Islet precursor cell (in vitro differentiated cells): ENCODE data around the gene XKRX.

Experiments used
- DNase-seq: peaks from one replicate; pipeline ENCODE4 v3.0.0-alpha.2; 2018

The XKRX gene

DNA sequence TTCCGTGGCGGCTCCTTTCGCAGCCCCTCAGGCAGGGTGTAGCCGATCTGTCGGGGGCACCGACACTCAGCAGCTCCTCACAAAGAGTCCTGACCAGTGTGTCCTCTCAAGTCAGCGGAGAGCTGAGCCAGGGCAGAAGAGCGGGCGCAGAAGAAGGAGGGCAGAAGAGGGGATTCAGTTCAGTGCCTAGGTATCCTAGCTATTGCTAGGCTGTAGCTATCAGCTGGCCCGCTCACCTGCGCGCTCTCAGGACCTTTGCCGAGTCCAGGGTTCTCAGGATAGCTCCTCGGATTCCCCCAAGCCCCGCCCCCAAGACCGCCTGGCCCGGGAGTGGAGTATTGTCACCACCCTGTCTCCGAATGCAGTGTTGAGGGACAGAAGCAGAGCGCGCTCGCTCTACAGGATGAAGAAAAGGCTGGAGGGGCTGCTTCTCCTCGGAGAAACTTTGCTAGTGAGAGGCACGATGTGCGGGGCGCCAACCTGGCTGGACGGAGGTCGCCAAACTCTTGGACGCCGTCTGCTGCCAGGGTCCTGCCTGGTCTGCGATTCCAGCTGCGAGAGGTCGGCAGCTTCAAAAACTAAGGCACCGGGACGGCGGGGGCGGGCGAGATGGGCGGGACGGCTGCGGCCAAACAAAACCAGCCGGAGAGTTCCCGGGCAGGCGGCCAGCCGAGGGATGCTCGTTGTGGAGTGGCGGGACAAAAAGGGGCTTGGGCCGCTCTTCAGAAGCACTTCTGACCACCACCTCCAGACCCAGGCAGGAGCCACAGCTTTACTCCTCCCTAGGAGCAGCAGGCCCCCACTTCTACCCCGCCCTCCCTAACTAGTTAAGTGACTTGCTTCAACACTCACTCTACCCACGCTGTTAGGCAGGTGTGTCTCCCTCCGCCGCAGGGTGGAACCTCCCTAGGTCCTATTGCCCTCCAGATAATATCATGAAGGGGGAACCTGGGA, at the start of gene XKRX:
Gene XKRX, minus strand, starts transcription at position 258 of the 954 bp plus-strand sequence. CDS start 613 bp downstream, outside the sequence.
- peak; percentile 86 for DNase-seq

DNA sequence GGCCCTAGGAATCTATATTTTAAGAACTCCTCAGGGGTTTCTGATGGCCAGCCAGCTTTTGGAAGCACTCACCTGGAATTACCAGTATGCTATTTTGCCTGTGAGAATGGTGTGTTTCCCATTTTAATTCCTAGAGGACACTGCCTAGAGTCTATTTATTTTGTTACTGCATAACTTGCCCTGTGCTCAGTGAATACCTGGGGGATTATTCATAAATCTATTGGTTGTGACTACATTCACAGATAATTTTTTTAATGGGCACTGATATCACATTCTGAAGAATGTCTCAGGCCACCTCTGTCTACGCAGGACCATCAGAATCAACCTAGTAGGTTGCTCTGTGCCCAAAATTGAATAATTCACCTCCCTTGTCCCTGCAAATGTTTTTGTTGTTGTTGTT, 47.5 kb upstream of the XKRX start:
- DNase-seq, result no peak

DNA sequence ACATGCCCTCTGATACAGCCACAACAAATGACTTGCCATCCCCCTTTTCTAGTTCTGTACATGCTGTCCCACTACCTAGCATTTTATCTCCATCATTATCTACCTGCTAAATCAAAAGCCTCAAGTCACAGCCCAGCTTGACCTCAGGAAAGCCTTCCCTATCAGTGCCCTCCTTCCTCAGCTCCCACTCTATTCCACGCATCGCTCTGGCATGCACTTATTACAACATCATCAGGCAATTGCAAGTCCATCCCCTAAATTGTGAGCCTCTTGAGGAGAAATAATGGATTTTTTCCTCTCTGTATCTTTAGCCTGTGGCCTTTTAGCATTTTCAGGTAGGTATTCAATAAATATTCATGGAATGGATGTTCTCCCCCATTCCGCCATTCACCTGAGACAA, 46.5 kb upstream of the XKRX start:
- DNase-seq, result no peak

DNA sequence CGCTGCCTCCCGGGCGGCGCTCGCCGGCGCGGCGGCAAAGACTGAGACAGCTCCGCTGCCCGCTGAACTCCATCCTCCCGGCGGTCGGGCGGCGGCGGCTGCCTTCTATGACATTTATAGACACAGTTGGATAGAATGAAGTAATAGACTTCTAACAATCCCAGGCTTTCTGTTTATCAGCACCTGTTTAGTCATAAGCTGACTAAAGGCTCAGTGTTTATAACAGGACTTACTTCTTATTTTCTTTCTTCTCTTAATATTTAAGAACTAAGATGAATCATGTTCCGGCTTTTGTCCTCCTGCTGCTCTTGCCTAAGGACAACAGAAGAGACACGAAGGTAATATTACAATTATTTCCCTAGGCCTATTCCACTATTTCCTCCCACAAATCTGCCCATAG, 44.7 kb upstream of the XKRX start:
- no peak for DNase-seq

DNA sequence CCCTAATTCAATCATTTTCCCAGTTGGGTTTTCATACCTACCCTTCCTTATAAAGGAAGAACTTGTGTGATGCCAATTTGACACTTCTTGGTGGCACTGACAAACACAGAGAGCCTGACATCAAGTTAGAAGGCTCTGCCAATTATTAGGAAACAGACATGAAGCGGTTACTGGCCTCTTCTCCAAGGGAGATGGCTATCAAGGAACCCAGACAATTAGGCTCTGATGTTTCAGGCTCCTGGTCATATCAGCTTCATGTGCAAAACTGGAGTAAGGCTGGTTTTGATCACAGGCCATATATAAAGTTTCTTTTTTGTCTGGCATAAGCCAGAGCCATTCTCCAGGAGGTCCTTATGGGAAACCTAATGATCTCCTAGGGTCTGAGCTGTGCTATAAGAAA, 41.2 kb upstream of the XKRX start:
- no peak for DNase-seq

DNA sequence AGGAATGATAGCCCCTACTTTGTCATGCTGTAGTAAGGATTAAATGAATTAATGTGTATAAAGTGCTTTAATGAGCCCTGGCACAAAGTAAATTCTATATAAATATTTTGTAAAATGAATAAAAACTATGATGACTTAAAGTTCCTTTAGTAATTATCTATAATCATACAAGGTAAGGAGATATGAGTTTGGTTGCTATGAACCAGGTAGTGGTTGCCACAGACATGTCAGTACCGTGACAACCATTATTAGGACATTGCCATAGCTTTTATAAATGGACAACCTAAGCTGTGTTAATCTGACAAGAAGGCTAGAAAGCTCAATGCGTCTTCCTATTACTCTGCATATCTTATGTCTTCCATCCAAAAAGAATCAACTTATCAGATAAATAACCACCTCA, 40.7 kb upstream of the XKRX start, which contains the start of gene ARL13A:
Gene ARL13A, plus strand, starts transcription at position 301 of the 400 bp plus-strand sequence. CDS start 3,982 bp downstream, outside the sequence.
- DNase-seq, result no peak

DNA sequence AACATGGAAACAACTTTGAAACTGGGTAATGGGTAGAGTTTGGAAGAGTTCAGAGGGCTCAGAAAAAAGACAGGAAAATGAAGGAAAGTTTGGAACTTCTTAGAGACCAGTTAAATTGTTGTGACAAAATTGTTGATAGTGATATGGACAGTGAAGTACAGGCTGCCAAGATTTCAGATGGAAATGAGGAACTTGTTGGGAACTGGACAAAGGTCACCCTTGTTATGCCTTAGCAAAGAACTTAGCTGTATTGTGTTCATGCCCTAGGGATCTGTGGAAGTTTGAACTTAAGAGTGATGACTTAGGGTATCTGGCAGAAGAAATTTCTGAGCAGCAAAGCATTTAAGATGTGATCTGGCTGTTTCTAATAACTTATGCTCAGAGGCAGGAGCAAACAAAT, 35.6 kb upstream of the XKRX start:
- no peak for DNase-seq

DNA sequence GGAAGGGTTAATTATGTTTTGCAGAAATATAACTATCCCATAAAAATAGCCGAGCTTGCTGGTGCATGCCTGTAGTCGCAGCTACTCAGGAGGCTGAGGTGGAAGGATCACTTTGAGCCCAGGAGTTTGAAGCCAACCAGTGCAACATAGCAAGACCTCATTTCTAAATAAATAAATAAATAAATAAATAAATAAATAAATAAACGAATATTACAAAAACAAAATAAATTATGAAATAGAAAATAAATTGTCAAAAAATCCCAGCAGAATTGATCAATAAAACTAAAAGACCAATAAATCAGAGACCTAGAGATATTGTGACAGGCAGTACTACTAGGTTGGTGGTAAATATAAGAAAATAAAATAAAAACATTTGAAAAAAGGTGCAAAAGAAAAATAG, 34.1 kb upstream of the XKRX start:
- DNase-seq, result no peak

DNA sequence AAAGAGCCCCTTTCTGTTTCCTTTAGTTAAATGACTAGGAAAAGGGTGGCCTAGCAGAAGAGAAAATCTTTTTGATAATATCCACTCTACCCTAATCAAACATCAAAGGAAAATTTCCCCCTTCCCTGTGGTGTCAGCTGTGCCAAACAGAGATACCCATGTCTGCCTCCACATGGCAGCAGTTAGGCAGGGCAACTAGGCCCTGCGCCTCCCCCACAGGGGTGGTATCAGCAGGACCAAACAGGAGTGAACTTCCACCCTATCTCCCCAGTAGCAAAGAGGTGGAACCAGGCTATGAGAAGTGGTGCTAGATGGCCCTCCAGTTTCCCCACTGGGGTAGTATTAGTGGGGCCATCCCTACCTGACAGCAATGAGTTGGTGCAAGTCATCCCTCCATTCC, 19.8 kb upstream of the XKRX start:
- no peak for DNase-seq

DNA sequence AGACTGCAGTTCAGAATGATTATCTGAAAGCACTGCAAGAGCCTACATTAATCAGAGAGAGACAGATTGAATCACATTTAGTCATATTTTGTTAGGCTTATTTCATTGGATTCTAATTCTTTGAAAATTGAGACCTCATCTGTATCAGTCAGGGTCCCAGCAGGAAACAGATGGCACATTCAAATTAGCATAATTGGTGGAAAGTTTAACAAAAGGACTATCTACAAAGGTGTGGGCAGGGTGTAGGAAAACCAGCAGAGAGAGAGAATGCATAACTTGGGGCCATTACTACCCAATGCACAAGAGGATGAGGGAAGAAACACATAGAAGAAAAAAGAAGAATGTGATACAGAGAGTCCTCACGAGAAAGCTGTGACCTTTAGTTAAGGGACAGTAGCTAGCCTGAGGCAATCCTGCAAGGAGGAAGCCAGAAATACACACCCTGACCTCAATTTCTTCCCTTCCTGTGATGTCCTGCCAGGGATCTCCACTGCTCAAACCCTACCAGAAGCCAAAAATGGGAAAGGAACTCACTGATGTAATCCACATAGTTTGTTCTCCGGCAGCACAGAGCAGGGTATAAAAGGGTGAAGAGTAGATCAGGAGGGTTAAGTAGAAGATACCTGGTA, 17.7 kb upstream of the XKRX start:
- no peak for DNase-seq

DNA sequence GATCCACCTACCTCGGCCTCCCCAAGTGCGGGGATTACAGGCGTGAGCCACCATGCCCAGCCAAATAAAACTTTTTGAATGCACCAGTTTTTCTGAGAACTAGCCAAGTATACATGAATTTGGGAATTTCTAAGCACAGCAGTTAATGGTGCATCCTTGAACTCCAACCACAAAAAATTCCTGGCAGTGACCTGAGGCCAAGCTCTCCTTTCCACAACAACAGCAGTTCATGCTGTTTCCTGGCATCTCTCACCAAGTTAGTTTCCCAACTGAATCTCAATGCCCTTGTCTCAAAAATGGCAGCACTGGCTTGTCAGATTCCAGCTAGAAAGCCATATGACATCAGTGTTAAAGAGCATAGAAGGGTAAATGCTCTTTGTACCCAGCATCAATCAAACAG, 15.9 kb upstream of the XKRX start:
- no peak for DNase-seq

DNA sequence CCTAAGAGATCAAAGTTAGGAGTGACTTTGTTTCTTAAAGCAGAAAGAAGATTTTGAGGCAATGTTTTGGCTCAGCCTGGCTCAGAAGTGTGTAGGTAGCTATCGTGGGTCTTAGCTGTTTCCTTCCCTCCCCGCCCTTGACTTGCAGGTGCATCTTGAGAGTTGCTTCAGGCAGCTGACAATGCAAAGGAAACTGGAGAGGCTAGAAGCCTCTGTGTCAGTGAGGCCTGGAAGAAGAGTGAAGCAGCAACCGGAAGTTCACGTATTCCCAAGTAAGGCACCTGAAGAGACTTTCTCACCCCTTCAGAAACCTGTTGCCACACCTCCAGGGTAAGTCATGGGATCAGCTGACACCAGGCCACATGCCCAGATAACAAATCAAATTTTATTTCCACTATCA, 10.6 kb upstream of the XKRX start:
- no peak for DNase-seq

DNA sequence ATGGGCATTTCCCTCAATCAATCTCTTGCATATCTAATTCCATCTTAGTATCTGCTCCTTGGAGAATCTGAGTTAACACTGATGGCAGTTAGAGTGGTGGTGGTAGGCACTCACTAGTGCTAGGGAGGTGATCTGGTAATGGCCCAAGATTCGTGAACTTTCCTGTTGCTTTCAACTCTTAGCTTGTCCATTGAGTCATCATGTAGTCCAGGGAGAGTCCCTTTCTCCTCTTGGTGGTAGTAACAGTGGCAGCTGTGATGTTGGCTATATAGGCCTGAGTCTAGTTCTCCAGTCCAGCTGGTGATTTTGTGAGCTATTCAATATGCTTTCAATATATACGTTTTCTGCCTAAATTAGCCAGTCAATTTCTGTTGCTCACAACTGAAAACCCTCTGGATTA, 7.0 kb upstream of the XKRX start:
- DNase-seq, result no peak

DNA sequence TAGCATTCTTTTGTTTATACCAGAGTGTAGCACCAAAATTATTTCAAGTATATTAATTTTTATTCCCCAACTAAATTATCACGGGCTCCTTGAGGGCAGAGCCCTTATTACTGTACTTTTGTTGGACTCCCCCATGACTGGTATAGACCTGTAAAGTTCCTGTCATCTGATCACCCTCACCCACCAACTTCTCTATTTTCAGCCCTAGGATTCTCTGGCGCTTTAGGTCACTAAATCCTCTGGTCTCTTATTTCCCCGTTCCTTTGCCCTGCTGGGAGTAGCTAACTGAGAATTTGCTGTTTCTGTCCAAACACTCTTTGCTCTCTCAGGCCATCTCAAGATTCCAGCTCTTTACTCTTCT, 3.2 kb upstream of the XKRX start:
- no peak for DNase-seq

DNA sequence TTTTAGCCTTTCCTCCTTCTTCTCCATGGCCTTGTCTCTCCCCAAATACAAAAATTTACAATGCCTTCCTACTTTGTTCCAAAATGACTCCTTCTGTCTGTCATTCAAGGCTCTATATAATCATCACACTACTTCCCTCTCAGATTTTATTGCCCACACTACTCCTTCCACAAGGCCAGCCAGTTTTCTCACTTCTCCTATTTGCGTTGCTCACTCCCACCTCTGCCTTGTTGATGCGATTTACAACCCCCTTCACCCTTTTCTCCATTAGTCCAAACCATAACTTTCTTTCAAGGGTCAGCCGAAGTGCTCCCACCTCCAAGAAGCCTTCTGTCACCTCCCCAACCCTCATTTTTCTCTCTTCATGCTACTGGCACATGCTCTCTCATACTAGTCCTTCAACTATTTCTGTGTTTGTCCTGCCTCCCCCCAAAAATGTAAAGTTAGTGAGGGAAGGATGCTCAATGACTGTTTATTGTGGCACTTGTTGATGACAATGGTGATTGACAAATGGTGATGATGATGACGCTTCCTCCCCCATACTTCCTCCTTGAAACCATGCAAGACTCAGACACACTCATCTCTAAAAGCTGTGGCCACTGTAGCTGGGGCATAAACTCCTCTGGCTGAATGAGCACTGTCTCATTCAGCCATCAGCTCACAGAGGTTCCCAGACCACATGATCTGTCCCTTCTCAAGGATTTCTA, 2.7 kb upstream of the XKRX start:
- DNase-seq, result no peak

DNA sequence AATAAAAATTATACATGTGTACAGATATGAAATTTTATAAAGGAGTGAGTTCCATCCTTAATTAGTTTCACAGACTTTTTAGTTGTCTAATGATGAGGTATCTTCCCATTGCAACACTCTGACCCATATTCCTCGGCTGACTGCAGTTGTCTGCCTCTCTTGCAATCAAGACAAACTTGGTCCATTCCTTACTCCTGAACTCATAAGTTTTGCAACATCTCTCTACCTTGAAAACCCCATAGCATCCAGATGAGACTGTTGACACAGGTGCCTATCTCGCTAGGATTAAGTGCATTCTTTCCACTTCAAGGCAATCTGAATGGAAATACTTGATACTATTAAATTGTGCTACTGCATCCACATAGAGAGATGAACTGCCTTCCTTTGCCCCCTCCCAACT, 2.3 kb downstream of the XKRX start:
- no peak for DNase-seq

DNA sequence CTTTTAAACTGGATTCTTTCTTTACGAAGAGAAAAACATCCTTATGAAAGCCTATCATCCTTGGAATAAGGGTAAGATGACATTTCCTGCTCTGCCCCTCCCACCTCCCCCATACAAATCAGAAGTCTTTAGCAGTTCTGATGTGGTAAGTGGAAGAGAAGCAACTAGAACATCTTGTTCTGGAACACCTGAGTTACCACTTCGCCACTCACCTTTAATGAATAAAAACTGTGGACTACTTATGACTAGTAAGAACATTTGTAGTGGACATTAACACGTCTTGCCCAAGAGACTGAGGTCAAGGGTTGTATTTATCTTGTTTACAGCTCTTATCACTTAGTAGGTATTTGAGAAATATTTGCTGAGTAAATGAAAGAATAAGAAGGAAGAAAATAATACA, 4.3 kb downstream of the XKRX start:
- DNase-seq, result no peak

DNA sequence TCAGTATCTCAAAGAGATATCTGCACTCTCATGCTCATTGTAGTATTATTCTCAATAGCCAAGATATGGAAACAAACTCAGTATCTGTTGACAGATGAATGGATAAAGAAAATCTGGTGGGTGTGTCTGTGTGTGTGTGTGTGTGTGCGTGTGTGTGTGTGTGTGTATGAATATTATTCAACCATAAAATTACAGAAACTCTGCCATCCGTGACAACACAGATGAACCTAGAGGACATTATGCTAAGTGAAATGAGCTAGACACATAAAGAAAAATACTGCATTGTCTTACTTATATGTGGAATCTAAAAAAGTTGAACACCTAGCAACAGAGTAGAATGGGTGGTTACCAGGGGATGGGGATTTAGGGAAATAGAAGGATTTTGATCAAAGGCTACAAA, 13.2 kb downstream of the XKRX start:
- DNase-seq, result no peak

DNA sequence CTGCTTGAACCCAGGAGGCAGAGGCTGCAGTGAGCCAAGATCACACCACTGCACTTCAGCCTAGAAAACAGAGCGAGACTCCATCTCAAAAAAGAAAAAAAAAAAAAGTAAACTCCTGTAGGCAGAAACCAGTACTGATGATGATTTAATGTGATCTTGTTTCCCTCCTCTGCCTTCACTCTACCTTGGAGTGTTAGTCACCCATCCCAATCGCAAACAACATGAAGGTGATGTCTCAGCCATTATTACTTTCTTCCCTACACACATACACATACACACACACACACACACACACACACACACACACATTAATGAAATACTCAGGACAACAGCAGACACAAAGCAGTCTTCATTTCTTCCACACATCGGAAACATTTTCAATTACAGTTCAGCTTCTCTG, 15.6 kb downstream of the XKRX start:
- no peak for DNase-seq

DNA sequence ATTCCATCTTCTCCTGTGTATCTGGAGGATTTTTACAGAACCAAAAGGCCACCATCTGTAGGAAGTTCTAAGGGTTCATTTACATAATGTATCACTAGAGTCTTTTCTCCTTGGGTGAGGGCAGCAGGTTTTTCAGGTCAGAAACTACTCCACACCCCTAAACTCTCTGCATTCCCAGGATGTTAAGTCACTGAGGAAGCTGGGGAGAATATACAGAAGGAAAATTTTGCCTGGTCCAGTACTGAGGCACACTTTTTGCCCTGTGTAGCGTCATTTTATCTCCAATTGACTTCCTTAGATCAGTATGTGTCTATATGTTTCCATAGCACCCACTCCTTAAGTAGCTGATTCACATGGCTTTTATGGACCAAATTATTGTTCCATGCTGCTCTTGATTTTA, 17.0 kb downstream of the XKRX start:
- peak; percentile 54 for DNase-seq

DNA sequence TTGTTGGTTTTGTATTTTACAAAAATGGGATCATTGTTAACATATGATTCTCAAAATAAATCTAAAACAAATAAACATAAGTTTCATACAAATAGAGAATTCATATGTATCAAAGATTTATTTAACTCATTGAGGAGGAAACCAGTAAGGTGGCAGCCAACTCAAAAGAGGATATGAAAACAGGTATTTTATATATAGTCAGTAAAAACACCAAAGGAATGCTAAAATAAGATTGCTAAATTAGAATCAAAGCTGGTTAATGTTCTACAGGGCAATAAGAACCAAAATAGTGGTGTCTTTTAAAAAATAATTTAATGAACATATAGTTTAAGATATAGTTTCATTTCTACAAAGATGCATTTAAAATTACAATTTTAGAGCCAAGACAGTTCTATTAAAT, 23.1 kb downstream of the XKRX start:
- DNase-seq, result no peak

DNA sequence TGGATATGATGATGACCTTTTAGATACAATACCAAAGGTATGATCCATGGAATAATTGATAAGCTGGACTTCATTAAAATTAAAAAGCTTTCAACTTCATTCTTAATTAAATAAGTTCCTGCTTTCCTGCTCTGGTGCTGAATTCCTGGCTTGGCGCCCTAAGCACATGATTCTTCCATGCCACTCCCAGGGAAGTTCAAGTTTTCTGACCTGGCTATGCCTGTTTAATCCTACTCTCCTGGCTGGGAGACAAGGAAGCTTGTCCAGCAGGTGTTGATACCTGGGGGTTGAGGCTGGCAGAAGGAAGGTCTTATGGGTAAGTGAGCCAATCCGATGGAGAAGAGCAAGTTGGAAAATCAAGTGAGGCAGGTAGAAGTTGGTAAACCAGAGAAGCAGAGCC, 24.3 kb downstream of the XKRX start:
- DNase-seq, result no peak

DNA sequence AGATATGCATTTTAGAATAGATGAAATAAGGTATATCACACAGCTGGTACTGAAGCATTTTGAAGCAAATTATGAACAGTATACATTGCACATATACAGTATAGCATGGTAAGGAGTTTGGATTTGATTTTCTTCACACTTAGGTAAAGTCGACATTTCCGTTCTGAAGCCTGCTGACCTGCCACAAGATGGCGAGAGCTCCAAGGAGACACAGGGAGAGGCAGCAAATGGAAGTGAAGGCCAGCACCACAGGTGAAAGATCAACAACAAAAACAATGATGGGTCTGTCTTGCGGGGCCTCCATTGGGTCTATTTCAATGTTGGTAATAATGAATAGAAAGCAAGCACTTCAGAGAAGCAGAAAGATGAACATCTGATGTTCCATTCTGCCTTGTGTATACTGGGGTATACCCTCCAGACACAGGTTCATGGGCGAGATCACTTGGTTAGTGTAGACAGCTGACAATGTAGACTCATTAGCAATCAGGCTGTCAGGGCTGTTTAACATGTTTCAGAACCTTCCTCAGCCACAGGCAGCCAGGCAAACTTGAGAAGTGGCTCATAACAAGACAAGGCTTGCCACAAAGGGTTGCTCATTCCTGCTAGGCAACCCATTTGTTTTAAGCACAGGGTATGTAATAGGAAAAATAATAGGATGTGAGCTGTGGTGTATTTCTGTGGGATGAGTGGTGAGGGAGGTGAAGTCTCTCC, 33.2 kb downstream of the XKRX start:
- DNase-seq, result peak; percentile 63
